SU-DHL-6 (cell line): Measurements from ENCODE around the gene LAMA3.

Source experiments
- H2AFZ ChIP-seq: fragments of 200-600 bp; sonication (generic); 2 replicates; pipeline ENCODE4 v1.6.1; 2014; ENCODE audit warnings: low read depth, mild to moderate bottlenecking, moderate library complexity, mixed read lengths, antibody characterized with exemption, low read length; ENCODE audit not compliant: severe bottlenecking
- H3F3A ChIP-seq: fragments of 200-600 bp; shearing (Covaris generic); 2 replicates; pipeline ENCODE4 v1.6.0; 2016; ENCODE audit warnings: antibody characterized with exemption, mild to moderate bottlenecking; ENCODE audit not compliant: insufficient read depth
- H3K27ac ChIP-seq: fragments of 200-600 bp; sonication (generic); 2 replicates; pipeline ENCODE4 v1.5.1; 2016; ENCODE audit warnings: low read depth, mild to moderate bottlenecking, low read length, moderate library complexity, mixed read lengths
- H3K27me3 ChIP-seq: fragments of 200-600 bp; sonication (generic), shearing (Covaris generic); 2 replicates; pipeline ENCODE4 v1.6.0; 2014; ENCODE audit warnings: mild to moderate bottlenecking, low read length
- H3K36me3 ChIP-seq: fragments of 200-600 bp; sonication (generic); 2 replicates; pipeline ENCODE4 v1.6.1; 2014; ENCODE audit warnings: mild to moderate bottlenecking, low read length, mixed read lengths
- H3K4me2 ChIP-seq: fragments of 300-600, 200-600 bp; shearing (Covaris generic), sonication (generic); 2 replicates; pipeline ENCODE4 v1.6.0; 2014; ENCODE audit warnings: low read length, low read depth, mild to moderate bottlenecking; ENCODE audit not compliant: poor library complexity, severe bottlenecking
- H3K4me3 ChIP-seq: fragments of 200-600 bp; sonication (generic); 2 replicates; pipeline ENCODE4 v1.5.1; 2014; ENCODE audit warnings: antibody characterized with exemption, low read length, mild to moderate bottlenecking, mixed read lengths; ENCODE audit not compliant: insufficient read depth, poor library complexity, severe bottlenecking
- H3K79me2 ChIP-seq: fragments of 200-600 bp; sonication (generic); 2 replicates; pipeline ENCODE4 v1.6.1; 2014; ENCODE audit warnings: mild to moderate bottlenecking, low read length, moderate library complexity; ENCODE audit not compliant: insufficient read depth
- H3K9ac ChIP-seq: fragments of 200-600 bp; sonication (generic); 2 replicates; pipeline ENCODE4 v1.7.0; 2014; ENCODE audit warnings: mild to moderate bottlenecking, low read length
- H3K9me2 ChIP-seq: fragments of 200-600 bp; sonication (generic); replicated peaks from 2 replicates; pipeline ENCODE4 v1.6.1; 2014; ENCODE audit warnings: low read length; ENCODE audit not compliant: insufficient read depth
- H3K9me3 ChIP-seq: fragments of 200-600 bp; sonication (generic); 2 replicates; pipeline ENCODE4 v1.6.1; 2014; ENCODE audit warnings: low read length, mixed read lengths; ENCODE audit not compliant: insufficient read depth
- H4K20me1 ChIP-seq: fragments of 200-600 bp; sonication (generic); 2 replicates; pipeline ENCODE4 v1.6.1; 2014; ENCODE audit warnings: low read depth, mild to moderate bottlenecking, antibody characterized with exemption, low read length, moderate library complexity, mixed read lengths
- EZH2phosphoT487 ChIP-seq: fragments of 200-600 bp; sonication (generic), shearing (Covaris generic); conservative IDR thresholded peaks from 2 replicates; pipeline ENCODE4 v1.6.1; 2018; ENCODE audit warnings: mild to moderate bottlenecking, antibody characterized with exemption, low read length, moderate library complexity, mixed read lengths
- TF ChIP-seq, protein P1 (sequence below): fragments of 200-600 bp; sonication (generic); IDR thresholded peaks from one replicate; pipeline ENCODE4 v1.5.1; 2017; ENCODE audit warnings: antibody characterized with exemption, mild to moderate bottlenecking, low read length, moderate library complexity; ENCODE audit not compliant: insufficient read depth, poor library complexity, severe bottlenecking

Gene LAMA3

DNA sequence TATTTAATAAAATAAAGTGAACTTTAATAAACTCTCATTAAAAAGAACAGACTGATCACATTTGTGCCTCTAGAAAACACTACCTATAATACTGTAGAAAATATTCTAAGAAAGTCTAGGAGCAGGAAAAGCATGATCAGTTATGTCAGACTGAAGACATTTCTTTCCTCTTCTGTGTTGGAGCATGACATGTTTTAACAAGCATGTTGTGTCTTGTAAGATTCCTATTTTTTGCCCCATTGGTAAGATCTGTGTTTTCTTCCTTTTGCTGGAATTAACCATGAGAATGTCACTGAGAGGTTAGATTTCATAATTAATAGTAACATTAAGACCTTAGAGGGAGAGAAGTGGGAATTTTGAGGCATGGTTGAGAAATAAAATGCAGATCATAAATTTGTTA, 27.7 kb downstream of the LAMA3 start:
- Histone ChIP-seq H3K4me3 (no peak overlapping the region), H3K9ac (no peak overlapping the region), H3K27me3 (no peaks in the 10 kb centered on the region), H2AFZ (no peak overlapping the region), H3K36me3 (no peaks in the 10 kb centered on the region), H3K27ac (no peak overlapping the region), H3K9me2 (no peaks in the 10 kb centered on the region), H3K4me2 (no peak overlapping the region), H3K79me2 (no peaks in the 10 kb centered on the region), H3F3A (no peaks in the 10 kb centered on the region), H3K9me3 (no peaks in the 10 kb centered on the region), H4K20me1 (no peaks in the 10 kb centered on the region)
- TF ChIP-seq, protein P1, sequence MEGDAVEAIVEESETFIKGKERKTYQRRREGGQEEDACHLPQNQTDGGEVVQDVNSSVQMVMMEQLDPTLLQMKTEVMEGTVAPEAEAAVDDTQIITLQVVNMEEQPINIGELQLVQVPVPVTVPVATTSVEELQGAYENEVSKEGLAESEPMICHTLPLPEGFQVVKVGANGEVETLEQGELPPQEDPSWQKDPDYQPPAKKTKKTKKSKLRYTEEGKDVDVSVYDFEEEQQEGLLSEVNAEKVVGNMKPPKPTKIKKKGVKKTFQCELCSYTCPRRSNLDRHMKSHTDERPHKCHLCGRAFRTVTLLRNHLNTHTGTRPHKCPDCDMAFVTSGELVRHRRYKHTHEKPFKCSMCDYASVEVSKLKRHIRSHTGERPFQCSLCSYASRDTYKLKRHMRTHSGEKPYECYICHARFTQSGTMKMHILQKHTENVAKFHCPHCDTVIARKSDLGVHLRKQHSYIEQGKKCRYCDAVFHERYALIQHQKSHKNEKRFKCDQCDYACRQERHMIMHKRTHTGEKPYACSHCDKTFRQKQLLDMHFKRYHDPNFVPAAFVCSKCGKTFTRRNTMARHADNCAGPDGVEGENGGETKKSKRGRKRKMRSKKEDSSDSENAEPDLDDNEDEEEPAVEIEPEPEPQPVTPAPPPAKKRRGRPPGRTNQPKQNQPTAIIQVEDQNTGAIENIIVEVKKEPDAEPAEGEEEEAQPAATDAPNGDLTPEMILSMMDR: no peak
- no peak for TF ChIP-seq EZH2phosphoT487

DNA sequence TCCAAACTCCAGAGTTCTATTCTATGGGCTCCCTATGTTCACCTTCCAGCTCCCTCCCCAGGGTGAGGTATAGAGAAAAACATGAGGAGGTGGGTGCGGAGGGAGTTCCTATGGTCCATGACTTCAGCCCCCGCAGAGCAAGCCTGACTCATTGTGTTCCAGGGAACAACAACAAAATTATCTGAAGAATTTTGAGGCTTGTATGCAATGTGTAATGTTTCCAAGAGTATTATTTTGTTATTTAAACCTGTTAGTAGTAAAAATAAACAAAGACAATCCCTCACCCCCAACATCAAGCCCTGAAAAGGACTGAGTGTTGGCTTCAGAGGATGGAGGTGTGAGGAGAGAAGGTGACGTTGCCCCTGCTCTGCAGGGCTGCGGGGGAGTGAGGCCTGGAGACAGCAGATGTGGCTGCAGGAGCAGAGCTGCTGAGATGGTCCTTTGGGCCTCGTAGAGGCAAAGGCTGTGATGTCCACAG, 29.0 kb downstream of the LAMA3 start:
- no peak overlapping the region for H3K27ac ChIP-seq
- 0 out of 2 replicates have a peak, but pooled peaks cover 3% of the 10 kb centered on the region for H3K27me3 ChIP-seq
- H3K36me3 ChIP-seq: no peaks in the 10 kb centered on the region
- no peak overlapping the region for H3K4me3 ChIP-seq
- no peaks in the 10 kb centered on the region for H4K20me1 ChIP-seq
- H3K9ac ChIP-seq: no peak overlapping the region
- H2AFZ ChIP-seq: no peak overlapping the region
- TF ChIP-seq, protein P1: no peak
- no peak for TF ChIP-seq EZH2phosphoT487
- H3K9me3 ChIP-seq: no peaks in the 10 kb centered on the region
- H3K9me2 ChIP-seq: no peaks in the 10 kb centered on the region
- no peaks in the 10 kb centered on the region for H3K79me2 ChIP-seq
- no peaks in the 10 kb centered on the region for H3F3A ChIP-seq
- H3K4me2 ChIP-seq: no peak overlapping the region

DNA sequence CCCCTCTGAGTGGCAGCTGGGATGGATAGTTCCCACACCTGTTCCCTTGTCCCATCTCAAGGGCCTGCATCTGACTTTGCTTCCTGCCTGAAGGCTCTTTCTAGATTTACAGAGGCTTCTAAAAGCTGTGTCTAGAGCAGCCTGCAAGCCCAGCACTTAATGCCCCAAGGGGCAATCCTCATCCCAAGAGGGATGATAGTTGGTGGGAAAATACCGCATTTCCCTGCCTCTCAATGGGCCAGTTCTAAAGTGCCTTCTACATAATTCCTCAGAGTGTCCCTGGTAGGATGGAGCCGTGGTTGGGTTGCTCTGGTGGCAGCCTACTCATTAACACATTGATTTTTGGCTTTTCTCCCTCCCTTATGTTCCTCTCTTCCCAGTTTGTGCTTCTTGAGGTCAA, 29.5 kb downstream of the LAMA3 start:
- Histone ChIP-seq H3K4me3 (no peak overlapping the region), H3K27ac (no peak overlapping the region), H2AFZ (no peak overlapping the region), H3K27me3 (0 out of 2 replicates have a peak, but pooled peaks cover 3% of the 10 kb centered on the region), H3K79me2 (no peaks in the 10 kb centered on the region), H3K9me3 (no peaks in the 10 kb centered on the region), H4K20me1 (no peaks in the 10 kb centered on the region), H3K4me2 (no peak overlapping the region), H3K9ac (no peak overlapping the region), H3K36me3 (no peaks in the 10 kb centered on the region), H3F3A (no peaks in the 10 kb centered on the region), H3K9me2 (no peaks in the 10 kb centered on the region)
- TF ChIP-seq, protein P1: no peak
